ENCODE measurements around the gene SORT1. TPM values are rescaled to one million over a fixed set of nuclear protein-coding genes. Genes with fewer than 3 reads are reported as not detected.
A peak's percentile ranks its signal among the peaks of the same experiment; 100 is the strongest.

The SORT1 gene
- polyA plus RNA-seq, 2 donors: 25.3 to 34.9 TPM

GRCh38 chr1:109282952-109283747 is 114.6 kb downstream of the SORT1 start, which contains the start of gene PSRC1:
TSS of gene PSRC1 (minus strand) at chr1:109283145.
- Histone ChIP-seq H3K27ac (ENCODE audit: low read depth in 2 of 2, low read length in 1 of 2) (peak within 1 kb of the TSS; percentile 86 to 98), H3K27me3 (ENCODE audit: control insufficient read depth in 1 of 2, insufficient read depth in 2 of 2, low read length in 2 of 2) (no peaks in the 10 kb centered on the region), H3K9me3 (ENCODE audit: control insufficient read depth in 2 of 2, insufficient read depth in 1 of 2, low read depth in 1 of 2, low read length in 1 of 2) (no peaks in the 10 kb centered on the region), H3K36me3 (ENCODE audit: control insufficient read depth in 2 of 2, insufficient read depth in 2 of 2, low read length in 1 of 2) (peaks cover 0 to 5% of the 10 kb centered on the region in 2 donors), H3K4me1 (ENCODE audit: control insufficient read depth in 2 of 2, insufficient read depth in 2 of 2, low read length in 1 of 2) (peaks cover 3 to 9% of the 10 kb centered on the region in 2 donors), H3K4me3 (ENCODE audit: low read depth in 1 of 2, low read length in 2 of 2) (peak within 1 kb of the TSS; percentile 59 to 62)
- 0 to 1% methylated on average over 55 to 56 of the region's 56 CpGs for WGBS, 2 donors

- Histone ChIP-seq H3K27me3 (ENCODE audit: control insufficient read depth in 1 of 2, insufficient read depth in 2 of 2, low read length in 2 of 2) (no peaks in the 10 kb centered on the region), H3K36me3 (ENCODE audit: control insufficient read depth in 2 of 2, insufficient read depth in 2 of 2, low read length in 1 of 2) (peaks cover 0 to 5% of the 10 kb centered on the region in 2 donors), H3K4me1 (ENCODE audit: control insufficient read depth in 2 of 2, insufficient read depth in 2 of 2, low read length in 1 of 2) (peaks cover 3 to 13% of the 10 kb centered on the region in 2 donors), H3K9me3 (ENCODE audit: control insufficient read depth in 2 of 2, insufficient read depth in 1 of 2, low read depth in 1 of 2, low read length in 1 of 2) (no peaks in the 10 kb centered on the region), H3K27ac (ENCODE audit: low read depth in 2 of 2, low read length in 1 of 2) (peak overlapping the region; percentile 82 to 86), H3K4me3 (ENCODE audit: low read depth in 1 of 2, low read length in 2 of 2) (peak overlapping the region; percentile 59 to 62)
- WGBS, 2 donors: 9% methylated on average over 10 of the region's 10 CpGs
Observed at GRCh38 chr1:109282497-109282951, 115.2 kb downstream of the SORT1 start.

GRCh38 chr1:109281680-109282496 is 115.8 kb downstream of the SORT1 start:
- 57 to 67% methylated on average over 28 of the region's 28 CpGs for WGBS, 2 donors
- Histone ChIP-seq H3K36me3 (ENCODE audit: control insufficient read depth in 2 of 2, insufficient read depth in 2 of 2, low read length in 1 of 2) (peaks cover 0 to 5% of the 10 kb centered on the region in 2 donors), H3K4me3 (ENCODE audit: low read depth in 1 of 2, low read length in 2 of 2) (peak overlapping the region; percentile 59 to 62), H3K9me3 (ENCODE audit: control insufficient read depth in 2 of 2, insufficient read depth in 1 of 2, low read depth in 1 of 2, low read length in 1 of 2) (no peaks in the 10 kb centered on the region), H3K4me1 (ENCODE audit: control insufficient read depth in 2 of 2, insufficient read depth in 2 of 2, low read length in 1 of 2) (peaks cover 3 to 16% of the 10 kb centered on the region in 2 donors), H3K27ac (ENCODE audit: low read depth in 2 of 2, low read length in 1 of 2) (peak overlapping the region in 1 of 2 donors; percentile 82), H3K27me3 (ENCODE audit: control insufficient read depth in 1 of 2, insufficient read depth in 2 of 2, low read length in 2 of 2) (no peaks in the 10 kb centered on the region)

GRCh38 chr1:109280862-109281261 is 116.9 kb downstream of the SORT1 start:
- no peaks in the 10 kb centered on the region for H3K27me3 ChIP-seq (ENCODE audit: control insufficient read depth in 1 of 2, insufficient read depth in 2 of 2, low read length in 2 of 2)
- H3K36me3 ChIP-seq (ENCODE audit: control insufficient read depth in 2 of 2, insufficient read depth in 2 of 2, low read length in 1 of 2): peaks cover 0 to 5% of the 10 kb centered on the region in 2 donors
- no peak overlapping the region for H3K27ac ChIP-seq (ENCODE audit: low read depth in 2 of 2, low read length in 1 of 2)
- H3K9me3 ChIP-seq (ENCODE audit: control insufficient read depth in 2 of 2, insufficient read depth in 1 of 2, low read depth in 1 of 2, low read length in 1 of 2): no peaks in the 10 kb centered on the region
- WGBS, 2 donors: 93 to 94% methylated on average over 12 of the region's 12 CpGs
- H3K4me3 ChIP-seq (ENCODE audit: low read depth in 1 of 2, low read length in 2 of 2): no peak overlapping the region
- peaks cover 3 to 16% of the 10 kb centered on the region in 2 donors for H3K4me1 ChIP-seq (ENCODE audit: control insufficient read depth in 2 of 2, insufficient read depth in 2 of 2, low read length in 1 of 2)

GRCh38 chr1:109279615-109280278 is 118.0 kb downstream of the SORT1 start:
- Histone ChIP-seq H3K4me3 (ENCODE audit: low read depth in 1 of 2, low read length in 2 of 2) (no peak overlapping the region), H3K9me3 (ENCODE audit: control insufficient read depth in 2 of 2, insufficient read depth in 1 of 2, low read depth in 1 of 2, low read length in 1 of 2) (no peaks in the 10 kb centered on the region), H3K36me3 (ENCODE audit: control insufficient read depth in 2 of 2, insufficient read depth in 2 of 2, low read length in 1 of 2) (peaks cover 0 to 5% of the 10 kb centered on the region in 2 donors), H3K27ac (ENCODE audit: low read depth in 2 of 2, low read length in 1 of 2) (no peak overlapping the region), H3K4me1 (ENCODE audit: control insufficient read depth in 2 of 2, insufficient read depth in 2 of 2, low read length in 1 of 2) (peaks cover 3 to 16% of the 10 kb centered on the region in 2 donors), H3K27me3 (ENCODE audit: control insufficient read depth in 1 of 2, insufficient read depth in 2 of 2, low read length in 2 of 2) (no peaks in the 10 kb centered on the region)
- WGBS, 2 donors: 94% methylated on average over 5 of the region's 5 CpGs

GRCh38 chr1:109277434-109278204 is 120.1 kb downstream of the SORT1 start:
- Histone ChIP-seq H3K9me3 (ENCODE audit: control insufficient read depth in 2 of 2, insufficient read depth in 1 of 2, low read depth in 1 of 2, low read length in 1 of 2) (no peaks in the 10 kb centered on the region), H3K27me3 (ENCODE audit: control insufficient read depth in 1 of 2, insufficient read depth in 2 of 2, low read length in 2 of 2) (no peaks in the 10 kb centered on the region), H3K4me3 (ENCODE audit: low read depth in 1 of 2, low read length in 2 of 2) (no peak overlapping the region), H3K4me1 (ENCODE audit: control insufficient read depth in 2 of 2, insufficient read depth in 2 of 2, low read length in 1 of 2) (peaks cover 3 to 24% of the 10 kb centered on the region in 2 donors), H3K27ac (ENCODE audit: low read depth in 2 of 2, low read length in 1 of 2) (peak overlapping the region; percentile 71 to 87), H3K36me3 (ENCODE audit: control insufficient read depth in 2 of 2, insufficient read depth in 2 of 2, low read length in 1 of 2) (peaks cover 0 to 7% of the 10 kb centered on the region in 2 donors)
- WGBS, 2 donors: 56 to 68% methylated on average over 7 of the region's 7 CpGs

GRCh38 chr1:109275706-109276345 is 121.9 kb downstream of the SORT1 start:
- Histone ChIP-seq H3K4me3 (ENCODE audit: low read depth in 1 of 2, low read length in 2 of 2) (no peak overlapping the region), H3K27ac (ENCODE audit: low read depth in 2 of 2, low read length in 1 of 2) (peak overlapping the region; percentile 66 to 96), H3K4me1 (ENCODE audit: control insufficient read depth in 2 of 2, insufficient read depth in 2 of 2, low read length in 1 of 2) (peaks cover 0 to 16% of the 10 kb centered on the region in 2 donors), H3K9me3 (ENCODE audit: control insufficient read depth in 2 of 2, insufficient read depth in 1 of 2, low read depth in 1 of 2, low read length in 1 of 2) (no peaks in the 10 kb centered on the region), H3K27me3 (ENCODE audit: control insufficient read depth in 1 of 2, insufficient read depth in 2 of 2, low read length in 2 of 2) (no peaks in the 10 kb centered on the region), H3K36me3 (ENCODE audit: control insufficient read depth in 2 of 2, insufficient read depth in 2 of 2, low read length in 1 of 2) (peaks cover 0 to 20% of the 10 kb centered on the region in 2 donors)
- WGBS, 2 donors: 55% methylated on average over 9 of the region's 9 CpGs

GRCh38 chr1:109274533-109275476 is 122.9 kb downstream of the SORT1 start:
- Histone ChIP-seq H3K27ac (ENCODE audit: low read depth in 2 of 2, low read length in 1 of 2) (peak overlapping the region; percentile 85 to 96), H3K4me1 (ENCODE audit: control insufficient read depth in 2 of 2, insufficient read depth in 2 of 2, low read length in 1 of 2) (peaks cover 0 to 16% of the 10 kb centered on the region in 2 donors), H3K4me3 (ENCODE audit: low read depth in 1 of 2, low read length in 2 of 2) (no peak overlapping the region)

More at GRCh38 chr1:109274533-109275476, 122.9 kb downstream of the SORT1 start:
- Histone ChIP-seq H3K9me3 (ENCODE audit: control insufficient read depth in 2 of 2, insufficient read depth in 1 of 2, low read depth in 1 of 2, low read length in 1 of 2) (no peaks in the 10 kb centered on the region), H3K36me3 (ENCODE audit: control insufficient read depth in 2 of 2, insufficient read depth in 2 of 2, low read length in 1 of 2) (peaks cover 0 to 27% of the 10 kb centered on the region in 2 donors), H3K27me3 (ENCODE audit: control insufficient read depth in 1 of 2, insufficient read depth in 2 of 2, low read length in 2 of 2) (no peaks in the 10 kb centered on the region)
- 24 to 35% methylated on average over 24 of the region's 24 CpGs for WGBS, 2 donors
